8988T (cell line): ENCODE results near the gene PCDHA2.
A peak's percentile ranks its signal among the peaks of the same experiment; 100 is the strongest.
"Not testable (repeated sequence)": the region's sequence is repeated elsewhere in the genome, so short reads cannot be mapped to it uniquely, and the experiment has no call there.

ENCODE experiments used
- DNase-seq: peaks from one replicate; pipeline ENCODE4 v3.0.0; 2011

PCDHA2 gene

DNA sequence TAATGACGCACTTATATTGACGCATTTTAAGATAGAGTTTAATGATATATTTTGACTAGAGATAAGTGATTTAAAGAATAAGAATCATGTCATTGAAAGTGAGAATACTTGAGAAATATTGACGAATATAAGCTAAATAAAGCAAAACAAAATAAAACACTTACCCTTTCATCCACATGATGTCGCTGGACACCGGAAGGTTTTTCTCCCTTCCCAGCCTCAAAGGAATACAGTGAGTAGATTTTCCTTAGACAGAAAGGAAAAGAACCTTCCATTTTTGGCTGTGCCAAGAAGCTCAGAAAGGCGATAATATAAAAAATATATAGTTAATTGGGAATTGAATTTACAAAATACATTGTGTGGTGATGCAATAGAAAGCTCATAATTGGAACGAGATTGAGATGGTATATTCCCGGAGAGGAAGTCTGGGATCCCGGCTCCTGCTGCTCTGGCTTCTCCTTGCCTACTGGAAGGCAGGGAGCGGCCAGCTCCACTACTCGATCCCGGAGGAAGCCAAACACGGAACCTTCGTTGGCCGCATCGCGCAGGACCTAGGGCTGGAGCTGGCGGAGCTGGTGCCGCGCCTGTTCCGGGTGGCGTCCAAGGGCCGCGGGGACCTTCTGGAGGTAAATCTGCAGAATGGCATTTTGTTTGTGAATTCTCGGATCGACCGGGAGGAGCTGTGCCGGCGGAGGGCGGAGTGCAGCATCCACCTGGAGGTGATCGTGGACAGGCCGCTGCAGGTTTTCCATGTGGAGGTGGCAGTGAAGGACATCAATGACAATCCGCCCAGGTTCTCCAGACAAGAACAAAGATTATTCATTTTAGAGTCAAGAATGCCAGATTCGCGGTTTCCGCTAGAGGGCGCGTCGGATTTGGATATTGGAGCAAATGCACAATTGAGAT is 27.0 kb downstream of the PCDHA2 start, which contains the start of gene PCDHA5:
PCDHA5 (plus strand) TSS at position 239 of the 906 bp plus-strand sequence.
- peak; percentile 46 for DNase-seq

DNA sequence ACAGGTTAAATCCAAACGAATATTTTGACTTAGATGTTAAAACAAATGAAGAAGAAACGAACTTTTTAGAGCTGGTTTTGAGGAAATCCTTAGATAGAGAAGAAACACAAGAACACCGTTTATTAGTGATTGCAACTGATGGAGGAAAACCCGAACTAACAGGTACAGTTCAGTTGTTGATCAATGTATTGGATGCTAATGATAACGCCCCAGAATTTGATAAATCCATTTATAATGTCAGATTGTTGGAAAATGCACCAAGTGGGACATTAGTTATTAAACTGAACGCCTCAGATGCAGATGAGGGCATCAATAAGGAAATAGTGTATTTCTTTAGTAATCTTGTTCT is 27.6 kb downstream of the PCDHA2 start:
- no peak for DNase-seq

GRCh38 chr5:140822969-140823368 is 28.3 kb downstream of the PCDHA2 start:
- DNase-seq: not testable (repeated sequence)

DNA sequence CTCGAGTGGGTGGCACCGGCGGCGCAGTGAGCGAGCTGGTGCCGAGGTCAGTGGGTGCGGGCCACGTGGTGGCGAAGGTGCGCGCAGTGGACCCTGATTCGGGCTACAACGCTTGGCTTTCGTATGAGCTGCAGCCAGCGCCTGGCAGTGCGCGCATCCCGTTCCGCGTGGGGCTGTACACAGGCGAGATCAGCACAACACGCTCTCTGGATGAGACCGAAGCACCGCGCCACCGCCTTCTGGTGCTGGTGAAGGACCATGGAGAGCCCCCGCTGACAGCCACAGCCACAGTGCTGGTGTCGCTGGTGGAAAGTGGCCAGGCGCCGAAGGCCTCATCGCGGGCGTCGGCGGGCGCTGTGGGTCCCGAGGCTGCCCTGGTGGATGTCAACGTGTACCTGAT is 28.8 kb downstream of the PCDHA2 start:
- no peak for DNase-seq

DNA sequence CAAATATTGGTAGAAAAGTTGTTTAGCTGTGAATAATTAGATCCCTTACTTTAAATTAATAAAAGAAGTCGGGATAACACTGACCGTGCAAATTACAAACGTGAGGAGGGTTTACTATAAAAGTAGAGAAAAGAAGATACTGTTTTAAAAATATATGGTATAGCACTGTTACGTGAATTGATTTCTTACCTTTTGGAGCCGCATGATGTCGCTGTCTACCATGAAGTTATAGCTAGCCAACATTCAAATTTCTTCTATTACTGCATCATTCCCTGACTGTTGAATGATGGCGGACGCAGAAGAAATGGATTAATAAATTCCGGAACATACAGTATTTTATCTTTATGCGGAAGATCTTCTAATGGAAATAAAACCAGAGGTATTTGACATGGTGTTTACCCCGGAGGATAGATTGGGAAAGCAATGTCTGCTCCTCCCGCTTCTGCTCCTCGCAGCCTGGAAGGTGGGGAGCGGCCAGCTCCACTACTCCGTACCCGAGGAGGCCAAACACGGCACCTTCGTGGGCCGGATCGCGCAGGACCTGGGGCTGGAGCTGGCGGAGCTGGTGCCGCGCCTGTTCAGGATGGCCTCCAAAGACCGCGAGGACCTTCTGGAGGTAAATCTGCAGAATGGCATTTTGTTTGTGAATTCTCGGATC is 33.2 kb downstream of the PCDHA2 start, which contains the start of gene PCDHA6:
PCDHA6 (plus strand) TSS at position 257 of the 658 bp plus-strand sequence; CDS start at position 389, 132 bp downstream.
- DNase-seq: no peak

- DNase-seq: no peak
These were observed 33.7 kb downstream of the PCDHA2 start for GRCh38 chr5:140828362-140828737.

GRCh38 chr5:140829511-140830501 is 35.2 kb downstream of the PCDHA2 start:
- DNase-seq: not testable (repeated sequence)

DNA sequence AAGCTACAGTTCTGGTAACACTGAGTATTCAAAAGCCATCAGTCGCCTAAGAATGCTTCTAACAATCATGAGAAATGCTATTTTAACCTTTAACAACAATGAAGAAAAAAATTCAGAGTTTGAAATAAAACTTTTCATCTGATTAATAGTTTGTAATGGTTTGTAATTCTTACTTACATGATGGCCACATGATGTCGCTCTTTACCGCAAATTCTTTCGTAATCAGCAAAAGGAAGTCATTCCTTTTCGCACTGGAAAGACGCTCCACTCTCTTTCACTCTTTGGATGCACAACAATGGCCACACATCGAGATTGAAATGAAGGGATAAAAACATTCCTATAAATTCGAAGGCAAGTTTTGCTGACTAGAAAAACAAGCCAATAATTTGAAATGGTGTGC is 39.3 kb downstream of the PCDHA2 start, which contains the start of gene PCDHA7:
PCDHA7 (plus strand) TSS at position 277 of the 400 bp plus-strand sequence; CDS start at position 392, 115 bp downstream.
- DNase-seq: no peak

DNA sequence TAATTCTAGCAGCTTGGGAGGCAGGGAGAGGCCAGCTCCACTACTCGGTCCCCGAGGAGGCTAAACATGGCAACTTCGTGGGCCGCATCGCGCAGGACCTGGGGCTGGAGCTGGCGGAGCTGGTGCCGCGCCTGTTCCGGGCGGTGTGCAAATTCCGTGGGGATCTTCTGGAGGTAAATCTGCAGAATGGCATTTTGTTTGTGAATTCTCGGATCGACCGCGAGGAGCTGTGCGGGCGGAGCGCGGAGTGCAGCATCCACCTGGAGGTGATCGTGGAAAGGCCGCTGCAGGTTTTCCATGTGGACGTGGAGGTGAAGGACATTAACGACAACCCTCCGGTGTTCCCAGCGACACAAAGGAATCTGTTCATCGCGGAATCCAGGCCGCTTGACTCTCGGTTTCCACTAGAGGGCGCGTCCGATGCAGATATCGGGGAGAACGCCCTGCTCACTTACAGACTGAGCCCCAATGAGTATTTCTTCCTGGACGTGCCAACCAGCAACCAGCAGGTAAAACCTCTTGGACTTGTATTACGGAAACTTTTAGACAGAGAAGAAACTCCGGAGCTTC is 39.9 kb downstream of the PCDHA2 start:
- DNase-seq: not testable (repeated sequence)

GRCh38 chr5:140835622-140836510 is 41.2 kb downstream of the PCDHA2 start:
- no peak for DNase-seq

DNA sequence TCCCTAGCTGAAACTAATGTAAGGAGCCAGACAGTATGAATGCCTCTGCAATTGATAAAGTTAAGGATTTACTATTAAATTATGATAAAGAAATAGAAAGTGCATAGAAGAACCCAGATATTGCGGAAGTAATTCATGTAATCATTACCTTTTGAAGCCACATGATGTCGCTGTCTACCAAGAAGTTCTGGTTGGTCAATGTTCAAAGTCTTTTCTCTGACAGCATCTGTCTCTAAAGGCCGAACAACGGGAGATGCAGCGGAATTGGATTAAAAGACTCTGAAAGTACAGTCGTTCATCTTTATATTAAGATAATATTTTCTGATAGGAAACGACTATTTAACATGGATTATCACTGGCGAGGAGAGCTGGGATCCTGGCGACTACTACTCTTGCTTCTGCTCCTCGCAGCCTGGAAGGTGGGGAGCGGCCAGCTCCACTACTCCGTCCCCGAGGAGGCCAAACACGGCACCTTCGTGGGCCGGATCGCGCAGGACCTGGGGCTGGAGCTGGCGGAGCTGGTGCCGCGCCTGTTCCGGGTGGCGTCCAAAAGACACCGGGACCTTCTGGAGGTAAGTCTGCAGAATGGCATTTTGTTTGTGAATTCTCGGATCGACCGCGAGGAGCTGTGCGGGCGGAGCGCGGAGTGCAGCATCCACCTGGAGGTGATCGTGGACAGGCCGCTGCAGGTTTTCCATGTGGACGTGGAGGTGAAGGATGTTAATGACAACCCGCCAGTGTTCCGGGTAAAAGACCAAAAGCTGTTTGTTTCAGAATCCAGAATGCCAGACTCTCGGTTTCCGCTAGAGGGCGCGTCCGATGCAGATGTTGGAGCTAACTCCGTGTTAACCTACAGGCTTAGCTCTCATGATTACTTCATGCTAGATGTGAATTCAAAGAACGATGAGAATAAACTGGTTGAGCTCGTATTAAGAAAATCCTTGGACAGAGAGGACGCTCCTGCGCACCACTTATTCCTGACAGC is 46.6 kb downstream of the PCDHA2 start, which contains the start of gene PCDHA8:
PCDHA8 (plus strand) TSS at position 210 of the 985 bp plus-strand sequence; CDS start at position 345, 135 bp downstream.
- DNase-seq: peak; percentile 62

GRCh38 chr5:140842798-140843733 is 48.4 kb downstream of the PCDHA2 start:
- DNase-seq: no peak
